Neural progenitor cell (in vitro differentiated cells): ENCODE measurements around the gene SCG2.

Source experiments
- EZH2 ChIP-seq: fragments of 200-600 bp; sonication (generic); IDR thresholded peaks from 2 replicates; pipeline ENCODE4 v1.6.1; 2017; ENCODE audit warnings: antibody characterized with exemption, mild to moderate bottlenecking, moderate library complexity
- TF ChIP-seq, protein P1 (sequence below): fragments of 200-600 bp; sonication (generic); IDR thresholded peaks from 2 replicates; pipeline ENCODE4 v1.5.1; 2017; ENCODE audit warnings: antibody characterized with exemption, mild to moderate bottlenecking

DNA sequence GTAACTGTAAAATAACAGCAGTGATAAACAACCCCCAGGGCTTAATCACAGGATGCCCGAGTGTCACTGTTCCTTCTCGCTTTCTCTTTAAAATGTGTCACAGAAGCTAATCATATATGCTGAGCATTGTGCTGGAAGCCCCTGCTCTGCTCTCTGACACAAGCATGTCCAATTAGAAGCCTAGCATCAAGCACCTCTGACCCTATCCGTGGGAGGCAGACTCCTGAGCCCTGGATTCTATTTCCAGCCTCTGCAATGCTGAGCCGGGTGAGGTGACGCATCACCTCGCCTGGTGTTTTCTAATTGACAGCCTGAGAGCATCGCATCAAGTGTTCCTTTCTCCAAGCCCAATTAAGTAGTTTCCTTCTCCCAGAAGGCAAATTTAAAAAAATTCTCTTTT, 19.7 kb upstream of the SCG2 start:
- TF ChIP-seq, protein P1, sequence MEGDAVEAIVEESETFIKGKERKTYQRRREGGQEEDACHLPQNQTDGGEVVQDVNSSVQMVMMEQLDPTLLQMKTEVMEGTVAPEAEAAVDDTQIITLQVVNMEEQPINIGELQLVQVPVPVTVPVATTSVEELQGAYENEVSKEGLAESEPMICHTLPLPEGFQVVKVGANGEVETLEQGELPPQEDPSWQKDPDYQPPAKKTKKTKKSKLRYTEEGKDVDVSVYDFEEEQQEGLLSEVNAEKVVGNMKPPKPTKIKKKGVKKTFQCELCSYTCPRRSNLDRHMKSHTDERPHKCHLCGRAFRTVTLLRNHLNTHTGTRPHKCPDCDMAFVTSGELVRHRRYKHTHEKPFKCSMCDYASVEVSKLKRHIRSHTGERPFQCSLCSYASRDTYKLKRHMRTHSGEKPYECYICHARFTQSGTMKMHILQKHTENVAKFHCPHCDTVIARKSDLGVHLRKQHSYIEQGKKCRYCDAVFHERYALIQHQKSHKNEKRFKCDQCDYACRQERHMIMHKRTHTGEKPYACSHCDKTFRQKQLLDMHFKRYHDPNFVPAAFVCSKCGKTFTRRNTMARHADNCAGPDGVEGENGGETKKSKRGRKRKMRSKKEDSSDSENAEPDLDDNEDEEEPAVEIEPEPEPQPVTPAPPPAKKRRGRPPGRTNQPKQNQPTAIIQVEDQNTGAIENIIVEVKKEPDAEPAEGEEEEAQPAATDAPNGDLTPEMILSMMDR: no peak
- no peak for TF ChIP-seq EZH2
